ENCODE measurements around the gene PIGX.

DNA sequence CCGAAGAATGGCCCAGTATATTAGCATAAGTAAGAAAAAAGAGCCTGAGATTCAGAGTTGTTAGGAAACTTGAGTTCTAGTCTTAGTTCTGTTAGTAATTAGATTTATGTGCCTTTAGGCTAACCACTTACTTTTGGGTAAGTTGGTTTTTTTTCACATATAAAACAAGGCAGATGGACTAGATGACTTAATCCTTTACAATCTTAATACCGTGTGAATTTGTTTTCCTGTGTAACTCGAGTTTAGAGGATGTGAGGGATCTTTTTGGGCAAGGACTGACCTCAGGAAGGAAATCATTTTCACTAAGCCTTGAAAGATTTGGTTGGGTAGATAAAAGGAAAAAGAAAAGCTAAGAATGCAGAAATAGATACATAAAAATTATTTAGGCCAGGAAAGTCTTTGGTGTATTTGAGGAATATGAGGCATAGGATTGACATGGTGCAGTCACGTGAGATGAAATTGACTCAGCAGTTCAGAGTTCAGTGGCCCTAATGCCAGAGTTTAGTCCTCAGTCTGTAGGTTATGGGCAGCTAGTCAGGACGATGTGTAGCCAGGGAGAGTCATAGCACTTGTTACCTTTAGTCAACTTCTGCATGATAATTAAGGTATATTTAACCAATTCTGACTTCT is 62.1 kb downstream of the PIGX start:
- TF ChIP-seq, protein P1, sequence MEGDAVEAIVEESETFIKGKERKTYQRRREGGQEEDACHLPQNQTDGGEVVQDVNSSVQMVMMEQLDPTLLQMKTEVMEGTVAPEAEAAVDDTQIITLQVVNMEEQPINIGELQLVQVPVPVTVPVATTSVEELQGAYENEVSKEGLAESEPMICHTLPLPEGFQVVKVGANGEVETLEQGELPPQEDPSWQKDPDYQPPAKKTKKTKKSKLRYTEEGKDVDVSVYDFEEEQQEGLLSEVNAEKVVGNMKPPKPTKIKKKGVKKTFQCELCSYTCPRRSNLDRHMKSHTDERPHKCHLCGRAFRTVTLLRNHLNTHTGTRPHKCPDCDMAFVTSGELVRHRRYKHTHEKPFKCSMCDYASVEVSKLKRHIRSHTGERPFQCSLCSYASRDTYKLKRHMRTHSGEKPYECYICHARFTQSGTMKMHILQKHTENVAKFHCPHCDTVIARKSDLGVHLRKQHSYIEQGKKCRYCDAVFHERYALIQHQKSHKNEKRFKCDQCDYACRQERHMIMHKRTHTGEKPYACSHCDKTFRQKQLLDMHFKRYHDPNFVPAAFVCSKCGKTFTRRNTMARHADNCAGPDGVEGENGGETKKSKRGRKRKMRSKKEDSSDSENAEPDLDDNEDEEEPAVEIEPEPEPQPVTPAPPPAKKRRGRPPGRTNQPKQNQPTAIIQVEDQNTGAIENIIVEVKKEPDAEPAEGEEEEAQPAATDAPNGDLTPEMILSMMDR (conservative IDR thresholded peaks at IDR 0.05): no peak
- TF ChIP-seq ZFX (IDR thresholded peaks at IDR 0.05): no peak
